ENCODE data around the gene KIF5B. TPM values are rescaled to one million over a fixed set of nuclear protein-coding genes. Genes with fewer than 3 reads are reported as not detected.

Gene KIF5B
- total and polyA plus RNA-seq, 2 donors from 2014 or later = 26.9 to 77.2 TPM

- H3K36me3 ChIP-seq (ENCODE audit: control insufficient read depth in 2 of 3, insufficient read depth in 3 of 3, low read length in 3 of 3) = no peaks in the 10 kb centered on the region
- H3K27me3 ChIP-seq (ENCODE audit: control insufficient read depth, insufficient read depth, low read length) = no peaks in the 10 kb centered on the region
- H3K9ac ChIP-seq (ENCODE audit: low read length in 3 of 3) = no peak overlapping the region
- H3K4me3 ChIP-seq (ENCODE audit: low read length in 3 of 3) = no peak overlapping the region
- H3K4me1 ChIP-seq (ENCODE audit: control insufficient read depth in 2 of 3, insufficient read depth in 2 of 3, low read depth in 1 of 3, low read length in 3 of 3) = no peaks in the 10 kb centered on the region
- intact Hi-C loops (cut with DNase I) = no loop called here
- TF ChIP-seq, protein P1, sequence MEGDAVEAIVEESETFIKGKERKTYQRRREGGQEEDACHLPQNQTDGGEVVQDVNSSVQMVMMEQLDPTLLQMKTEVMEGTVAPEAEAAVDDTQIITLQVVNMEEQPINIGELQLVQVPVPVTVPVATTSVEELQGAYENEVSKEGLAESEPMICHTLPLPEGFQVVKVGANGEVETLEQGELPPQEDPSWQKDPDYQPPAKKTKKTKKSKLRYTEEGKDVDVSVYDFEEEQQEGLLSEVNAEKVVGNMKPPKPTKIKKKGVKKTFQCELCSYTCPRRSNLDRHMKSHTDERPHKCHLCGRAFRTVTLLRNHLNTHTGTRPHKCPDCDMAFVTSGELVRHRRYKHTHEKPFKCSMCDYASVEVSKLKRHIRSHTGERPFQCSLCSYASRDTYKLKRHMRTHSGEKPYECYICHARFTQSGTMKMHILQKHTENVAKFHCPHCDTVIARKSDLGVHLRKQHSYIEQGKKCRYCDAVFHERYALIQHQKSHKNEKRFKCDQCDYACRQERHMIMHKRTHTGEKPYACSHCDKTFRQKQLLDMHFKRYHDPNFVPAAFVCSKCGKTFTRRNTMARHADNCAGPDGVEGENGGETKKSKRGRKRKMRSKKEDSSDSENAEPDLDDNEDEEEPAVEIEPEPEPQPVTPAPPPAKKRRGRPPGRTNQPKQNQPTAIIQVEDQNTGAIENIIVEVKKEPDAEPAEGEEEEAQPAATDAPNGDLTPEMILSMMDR (IDR thresholded peaks at IDR 0.05; ENCODE audit: borderline replicate concordance, extremely low read depth, insufficient read depth) = no peak
- H3K9me3 ChIP-seq (ENCODE audit: control insufficient read depth in 2 of 3, insufficient read depth in 1 of 3, low read length in 3 of 3) = no peaks in the 10 kb centered on the region
- no peak overlapping the region for H3K27ac ChIP-seq (ENCODE audit: low read depth in 2 of 2, low read length in 2 of 2)
- FAIRE-seq (no peak), DNase-seq (no peak)
Measured at GRCh38 chr10:32073128-32073527, 16.9 kb upstream of the KIF5B start.

DNA sequence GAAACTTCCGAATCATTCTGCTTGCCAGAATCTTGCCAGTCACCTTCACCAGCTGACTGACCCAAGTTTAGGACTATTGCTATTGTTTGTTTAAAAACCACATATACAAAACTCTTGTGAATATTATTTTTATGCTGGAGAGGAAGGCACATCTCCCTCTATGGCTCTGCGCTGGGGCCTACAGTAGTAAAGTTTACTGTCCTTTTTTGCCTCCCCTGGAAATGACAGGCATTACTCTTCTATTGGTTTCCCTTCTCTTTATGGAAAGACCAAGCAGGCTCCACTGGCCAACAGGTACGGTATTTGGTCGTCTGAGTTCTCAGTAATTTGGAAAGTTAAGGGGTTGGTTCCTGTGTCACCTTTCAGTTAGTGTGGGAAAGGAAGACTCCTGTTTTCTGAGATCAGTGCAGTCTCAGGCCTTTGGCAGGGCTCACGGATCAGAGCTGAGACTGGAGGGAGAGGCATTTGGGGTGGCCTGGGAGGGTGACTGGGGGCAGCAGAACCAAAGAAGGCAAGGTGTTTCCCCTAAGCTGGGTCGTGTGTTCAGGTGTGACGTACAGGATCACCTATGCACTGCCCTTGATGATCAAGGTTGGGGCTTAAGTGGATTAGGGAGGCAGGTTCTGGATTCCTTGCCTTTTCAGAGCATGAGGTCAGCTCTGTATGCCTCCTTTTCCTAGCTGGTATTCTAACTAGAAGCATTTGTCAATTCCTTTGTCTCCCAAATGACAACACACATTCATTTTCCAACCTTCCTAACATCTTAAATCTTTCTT is 16.0 kb upstream of the KIF5B start:
- Histone ChIP-seq H3K27ac (ENCODE audit: low read depth in 2 of 2, low read length in 2 of 2) (no peak overlapping the region), H3K9me3 (ENCODE audit: control insufficient read depth in 2 of 3, insufficient read depth in 1 of 3, low read length in 3 of 3) (no peaks in the 10 kb centered on the region), H3K9ac (ENCODE audit: low read length in 3 of 3) (no peak overlapping the region), H3K4me3 (ENCODE audit: low read length in 3 of 3) (no peak overlapping the region), H3K36me3 (ENCODE audit: control insufficient read depth in 2 of 3, insufficient read depth in 3 of 3, low read length in 3 of 3) (no peaks in the 10 kb centered on the region), H3K4me1 (ENCODE audit: control insufficient read depth in 2 of 3, insufficient read depth in 2 of 3, low read depth in 1 of 3, low read length in 3 of 3) (no peaks in the 10 kb centered on the region), H3K27me3 (ENCODE audit: control insufficient read depth, insufficient read depth, low read length) (no peaks in the 10 kb centered on the region)
- no peak for FAIRE-seq
- intact Hi-C loops (cut with DNase I) = no loop called here
- DNase-seq = no peak
- TF ChIP-seq, protein P1 (IDR thresholded peaks at IDR 0.05; ENCODE audit: borderline replicate concordance, extremely low read depth, insufficient read depth) = no peak

GRCh38 chr10:32070645-32071044 is 14.4 kb upstream of the KIF5B start:
- H3K36me3 ChIP-seq (ENCODE audit: control insufficient read depth in 2 of 3, insufficient read depth in 3 of 3, low read length in 3 of 3) = no peaks in the 10 kb centered on the region
- no peak overlapping the region for H3K9ac ChIP-seq (ENCODE audit: low read length in 3 of 3)
- H3K4me1 ChIP-seq (ENCODE audit: control insufficient read depth in 2 of 3, insufficient read depth in 2 of 3, low read depth in 1 of 3, low read length in 3 of 3) = no peaks in the 10 kb centered on the region
- H3K9me3 ChIP-seq (ENCODE audit: control insufficient read depth in 2 of 3, insufficient read depth in 1 of 3, low read length in 3 of 3) = no peaks in the 10 kb centered on the region
- H3K4me3 ChIP-seq (ENCODE audit: low read length in 3 of 3) = no peak overlapping the region
- TF ChIP-seq, protein P1 (IDR thresholded peaks at IDR 0.05; ENCODE audit: borderline replicate concordance, extremely low read depth, insufficient read depth) = no peak
- FAIRE-seq (no peak), DNase-seq (no peak)
- intact Hi-C loops (cut with DNase I) = no loop called here
- no peak overlapping the region for H3K27ac ChIP-seq (ENCODE audit: low read depth in 2 of 2, low read length in 2 of 2)
- H3K27me3 ChIP-seq (ENCODE audit: control insufficient read depth, insufficient read depth, low read length) = no peaks in the 10 kb centered on the region
